Breast epithelium (tissue), 3 donors: Measurements from ENCODE around the gene PIP4K2B.

ENCODE experiments used
- POLR2A ChIP-seq: fragments of 450-650 bp; IDR thresholded peaks from one replicate; pipeline ENCODE4 v1.6.1; 2016; ENCODE audit warnings: antibody characterized with exemption, mild to moderate bottlenecking, moderate library complexity
- POLR2AphosphoS5 ChIP-seq, 3 donors: sonication (generic); formaldehyde crosslinking; IDR thresholded peaks; one replicate each; pipeline ENCODE4 v1.6.1; 2017; ENCODE audit warnings: antibody characterized with exemption in 3 of 3
- TF ChIP-seq, protein P1 (sequence below), 3 donors: fragments of 450-650 bp; IDR thresholded peaks; one replicate each; pipeline ENCODE4 v1.5.1; 2016 to 2017; ENCODE audit warnings: antibody characterized with exemption in 3 of 3, mild to moderate bottlenecking in 3 of 3, moderate library complexity in 3 of 3

DNA sequence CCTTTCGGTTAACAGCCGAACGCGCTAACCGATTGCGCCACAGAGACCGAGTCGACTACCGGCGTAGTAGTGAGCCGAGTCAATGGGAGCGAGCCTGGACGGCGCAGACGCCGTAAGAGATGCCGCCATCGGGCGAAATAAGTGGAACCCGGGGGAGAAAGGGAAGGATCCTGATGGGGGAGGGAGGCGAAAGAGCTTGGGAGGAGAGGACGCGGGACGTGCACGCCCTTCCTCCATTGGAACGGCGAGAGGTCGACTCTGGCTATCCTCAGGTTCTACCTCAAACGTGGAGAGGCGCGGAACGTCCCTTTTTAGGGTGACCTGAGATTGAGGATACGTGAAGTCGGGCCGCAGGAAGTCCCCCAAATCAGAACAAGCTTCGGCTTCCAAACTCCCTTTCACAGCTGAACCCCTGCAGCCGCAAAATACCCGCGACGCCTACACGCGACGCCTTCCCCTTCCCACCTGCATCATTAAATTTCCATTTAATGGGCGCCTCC is 47.5 kb downstream of the PIP4K2B start:
- TF ChIP-seq, protein P1, sequence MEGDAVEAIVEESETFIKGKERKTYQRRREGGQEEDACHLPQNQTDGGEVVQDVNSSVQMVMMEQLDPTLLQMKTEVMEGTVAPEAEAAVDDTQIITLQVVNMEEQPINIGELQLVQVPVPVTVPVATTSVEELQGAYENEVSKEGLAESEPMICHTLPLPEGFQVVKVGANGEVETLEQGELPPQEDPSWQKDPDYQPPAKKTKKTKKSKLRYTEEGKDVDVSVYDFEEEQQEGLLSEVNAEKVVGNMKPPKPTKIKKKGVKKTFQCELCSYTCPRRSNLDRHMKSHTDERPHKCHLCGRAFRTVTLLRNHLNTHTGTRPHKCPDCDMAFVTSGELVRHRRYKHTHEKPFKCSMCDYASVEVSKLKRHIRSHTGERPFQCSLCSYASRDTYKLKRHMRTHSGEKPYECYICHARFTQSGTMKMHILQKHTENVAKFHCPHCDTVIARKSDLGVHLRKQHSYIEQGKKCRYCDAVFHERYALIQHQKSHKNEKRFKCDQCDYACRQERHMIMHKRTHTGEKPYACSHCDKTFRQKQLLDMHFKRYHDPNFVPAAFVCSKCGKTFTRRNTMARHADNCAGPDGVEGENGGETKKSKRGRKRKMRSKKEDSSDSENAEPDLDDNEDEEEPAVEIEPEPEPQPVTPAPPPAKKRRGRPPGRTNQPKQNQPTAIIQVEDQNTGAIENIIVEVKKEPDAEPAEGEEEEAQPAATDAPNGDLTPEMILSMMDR (IDR thresholded peaks at IDR 0.05) = no peak
- TF ChIP-seq POLR2AphosphoS5 (IDR thresholded peaks at IDR 0.05) (peak; percentile 60 to 87 (median 69)), POLR2A (no peak)
